Stimulated activated CD4-positive, alpha-beta T cell treated with anti-CD3 and anti-CD28 coated beads, Interleukin-12 subunit alpha, Interleukin-12 subunit beta, amount 100 ng/mL, for 24 hours (primary cell): Measurements from ENCODE around the gene ARPC1B.
"Not testable (repeated sequence)": the region's sequence is repeated elsewhere in the genome, so short reads cannot be mapped to it uniquely, and the experiment has no call there.

Experiments
- DNase-seq, 2 experiments: peaks; one replicate each; pipeline ENCODE4 v3.0.0-alpha.2; 2020; ENCODE audit warnings: low read depth in 2 of 2

ARPC1B gene

DNA sequence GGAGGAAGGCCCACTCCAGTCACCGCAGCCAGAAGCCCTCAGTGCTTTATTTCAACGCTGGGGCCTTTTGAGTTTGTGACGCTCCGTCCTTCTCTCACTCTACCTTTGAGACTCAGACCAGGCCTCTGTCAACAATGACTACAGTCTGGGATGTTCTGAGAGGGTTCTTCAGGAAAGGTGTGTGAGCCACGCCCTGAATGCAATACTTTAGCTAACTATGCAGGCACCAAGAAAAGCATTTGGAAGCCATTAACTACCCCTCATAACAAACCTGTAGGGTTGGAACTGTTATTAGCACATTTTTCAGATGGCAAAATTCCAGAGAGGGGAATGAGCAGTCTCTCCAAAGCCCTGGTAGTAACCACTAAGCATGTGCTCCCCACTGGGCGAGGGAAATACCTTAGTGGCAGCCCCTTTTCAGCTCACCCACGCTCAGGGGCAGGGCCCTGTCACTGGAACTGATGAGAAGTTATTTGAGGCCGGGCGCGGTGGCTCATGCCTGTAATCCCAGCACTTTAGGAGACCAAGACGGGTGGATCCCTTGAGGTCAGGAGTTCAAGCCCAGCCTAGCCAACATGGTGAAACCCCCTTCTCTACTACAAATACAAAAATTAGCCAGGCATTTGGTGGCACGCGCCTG lies 5.7 kb upstream of the ARPC1B start:
- DNase-seq = no peak

DNA sequence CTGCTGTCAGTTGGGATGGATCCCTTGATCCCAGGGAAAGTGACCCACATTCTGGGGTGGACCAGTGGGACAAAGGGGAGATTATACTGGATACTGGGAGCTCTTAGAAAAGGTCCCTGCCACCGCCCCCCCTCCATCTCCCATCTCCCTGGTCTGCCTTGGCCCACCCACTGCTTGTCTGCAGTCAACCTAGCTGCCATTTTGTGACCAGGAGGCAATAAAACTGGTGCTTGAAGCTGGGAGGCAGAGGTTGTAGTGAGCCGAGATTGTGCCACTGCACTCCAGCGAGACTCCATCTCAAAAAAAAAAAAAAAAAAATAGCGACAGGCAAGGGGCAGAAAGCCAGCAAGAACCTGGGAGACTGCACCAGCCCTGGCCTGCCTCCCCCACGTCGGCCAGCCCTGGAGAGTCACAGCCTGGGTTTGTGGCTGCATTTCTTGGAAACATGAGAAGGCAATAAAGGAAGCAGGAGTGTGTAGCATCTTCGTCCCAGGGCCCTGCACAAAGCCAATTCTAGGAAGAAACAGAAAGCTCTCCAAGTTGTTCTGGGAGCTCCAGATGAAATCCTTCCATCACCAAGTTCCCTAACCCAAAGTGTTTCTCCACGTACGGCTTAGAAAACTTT lies 4.7 kb upstream of the ARPC1B start:
- DNase-seq = no peak

DNA sequence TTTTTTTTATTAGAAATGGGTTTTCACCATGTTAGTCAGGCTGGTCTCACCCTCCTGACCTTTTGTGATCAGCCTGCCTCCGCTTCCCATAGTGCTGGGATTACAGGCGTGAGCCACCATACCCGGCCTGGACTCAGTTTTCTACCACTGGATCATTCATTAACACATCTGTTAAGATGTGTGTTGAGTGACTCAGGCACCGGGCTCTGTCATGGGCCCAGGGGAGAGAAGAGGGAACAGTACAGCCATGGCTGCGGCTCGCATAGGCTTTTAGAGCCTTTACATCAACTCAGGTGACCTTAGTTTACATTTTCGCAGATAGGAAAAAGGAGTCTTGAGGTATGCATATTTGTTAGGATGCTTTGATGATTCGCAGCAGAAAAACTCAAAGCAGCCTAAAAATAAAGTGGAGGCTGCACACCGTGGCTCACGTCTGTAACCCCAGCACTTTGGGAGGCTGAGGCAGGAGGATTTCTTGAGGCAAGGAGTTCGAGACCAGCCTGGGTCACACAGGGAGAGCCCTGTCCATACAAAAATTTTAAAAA lies 3.1 kb upstream of the ARPC1B start:
- DNase-seq = no peak

DNA sequence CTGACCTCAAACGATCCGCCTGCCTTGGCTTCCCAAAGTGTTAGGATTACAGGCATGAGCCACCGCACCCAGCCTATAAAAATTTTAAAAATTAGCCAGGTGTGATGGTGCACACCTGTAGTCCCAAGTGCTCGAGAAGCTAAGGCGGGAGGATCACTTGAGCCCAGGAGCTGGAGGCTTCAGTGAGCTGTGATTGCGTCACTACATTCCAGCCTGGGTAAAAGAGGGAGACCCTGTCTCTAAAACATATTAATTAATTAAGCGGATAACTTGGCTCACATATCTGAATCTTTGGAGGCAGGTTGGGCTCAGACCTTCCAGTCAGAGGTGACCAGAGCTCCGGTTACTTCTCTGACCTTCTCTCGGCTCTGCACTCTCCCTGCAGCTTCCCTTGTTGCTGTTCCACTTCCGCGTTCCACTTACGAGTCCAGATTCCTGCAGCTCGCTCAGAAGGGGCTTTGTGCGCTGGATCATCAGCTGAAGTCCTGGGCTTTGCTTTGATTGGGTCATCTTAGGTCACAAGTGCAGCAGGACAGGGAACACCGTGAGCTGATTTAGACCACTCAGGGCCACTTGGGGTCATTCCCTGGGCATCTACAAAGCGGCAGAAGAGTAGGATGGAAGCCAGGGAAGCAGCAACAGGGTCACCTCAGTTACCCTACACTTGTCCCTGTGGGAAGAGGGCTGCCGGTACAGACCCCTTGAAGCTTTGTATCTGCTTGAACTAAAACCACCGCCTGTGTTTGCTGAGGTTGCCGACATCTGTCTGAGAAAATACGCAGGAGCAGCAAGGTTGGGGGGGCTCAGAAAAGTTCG lies 2.0 kb upstream of the ARPC1B start:
- DNase-seq = no peak

DNA sequence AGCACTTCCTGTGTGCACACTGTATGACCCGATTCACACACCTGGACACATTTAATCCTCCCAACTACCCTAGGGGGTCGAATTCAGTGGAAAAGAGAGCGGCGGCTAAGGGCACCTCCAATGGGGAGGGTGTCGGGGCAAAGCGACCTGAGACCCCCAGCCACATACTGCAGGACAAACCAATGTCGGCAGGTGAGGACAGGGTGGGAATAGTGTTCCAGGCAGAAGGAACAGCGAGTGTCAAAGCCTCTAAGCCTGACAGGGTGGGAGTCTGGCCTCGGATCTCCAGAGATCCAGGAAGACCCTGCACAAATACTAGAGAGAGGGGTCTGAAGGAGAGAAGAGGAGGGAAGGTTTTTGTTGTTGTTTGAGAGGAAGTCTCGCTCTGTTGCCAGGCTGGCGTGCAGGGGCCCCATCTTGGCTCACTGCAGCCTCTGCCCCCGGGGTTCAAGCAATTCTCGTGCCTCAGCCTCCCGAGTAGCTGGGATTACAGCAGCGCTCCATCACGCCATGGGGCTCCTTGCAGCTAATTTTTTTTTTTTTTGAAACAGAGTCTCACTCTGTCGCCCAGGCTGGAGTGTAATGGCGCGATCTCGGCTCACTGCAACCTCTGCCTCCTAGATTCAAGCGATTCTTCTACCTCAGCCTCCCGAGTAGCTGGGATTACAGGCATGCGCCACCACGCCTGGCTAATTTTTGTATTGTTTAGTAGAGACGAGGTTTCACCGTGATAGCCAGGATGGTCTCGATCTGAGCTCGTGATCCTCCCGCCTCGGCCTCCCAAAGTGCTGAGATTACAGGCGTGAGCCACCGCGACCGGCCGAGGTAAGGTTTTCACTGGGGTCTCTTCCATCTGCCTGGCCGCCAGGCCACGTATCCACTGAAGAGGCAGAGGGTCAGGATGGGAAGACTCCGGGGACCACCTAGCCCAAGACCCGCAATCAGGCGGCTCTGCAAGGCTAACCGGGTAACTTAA lies 1.2 kb upstream of the ARPC1B start:
- DNase-seq = no peak

DNA sequence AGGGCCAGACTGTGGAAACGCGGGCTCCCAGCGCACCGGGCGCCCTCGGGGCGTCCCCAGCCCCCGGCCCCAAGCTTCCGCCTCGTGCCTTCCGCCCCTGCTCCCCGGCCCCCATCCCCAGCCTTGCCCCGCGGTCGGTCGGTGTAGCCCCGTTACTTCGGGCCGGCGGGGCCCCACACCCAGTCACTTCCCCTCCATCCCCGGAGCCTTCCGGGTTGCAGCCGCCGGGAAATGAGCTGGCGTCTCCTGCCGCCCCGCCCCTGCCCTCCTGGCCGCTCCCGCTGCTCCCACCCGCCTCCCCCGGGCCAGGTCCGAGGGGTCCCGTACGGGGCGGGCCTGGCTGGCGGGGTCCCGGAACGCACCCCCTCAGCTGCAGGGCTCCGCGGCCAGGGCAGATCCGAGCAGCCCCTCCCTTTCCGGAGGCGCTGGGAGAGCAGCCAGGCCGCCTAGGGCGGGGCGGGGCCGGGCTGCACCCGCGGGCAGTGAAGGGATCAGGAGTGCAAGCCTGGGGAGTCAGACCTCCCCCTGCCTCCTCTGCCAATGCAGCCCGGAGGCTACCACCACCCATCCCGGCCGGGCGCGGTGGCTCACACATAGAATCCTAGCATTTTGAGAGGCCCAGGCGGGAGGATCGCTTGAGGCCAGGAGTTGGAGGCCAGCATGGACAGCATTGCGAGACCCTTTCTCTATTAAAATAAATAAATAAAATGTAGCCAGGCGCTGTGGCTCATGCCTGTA lies 709 bp downstream of the ARPC1B start:
- peak; percentile 40 to 52 for DNase-seq

DNA sequence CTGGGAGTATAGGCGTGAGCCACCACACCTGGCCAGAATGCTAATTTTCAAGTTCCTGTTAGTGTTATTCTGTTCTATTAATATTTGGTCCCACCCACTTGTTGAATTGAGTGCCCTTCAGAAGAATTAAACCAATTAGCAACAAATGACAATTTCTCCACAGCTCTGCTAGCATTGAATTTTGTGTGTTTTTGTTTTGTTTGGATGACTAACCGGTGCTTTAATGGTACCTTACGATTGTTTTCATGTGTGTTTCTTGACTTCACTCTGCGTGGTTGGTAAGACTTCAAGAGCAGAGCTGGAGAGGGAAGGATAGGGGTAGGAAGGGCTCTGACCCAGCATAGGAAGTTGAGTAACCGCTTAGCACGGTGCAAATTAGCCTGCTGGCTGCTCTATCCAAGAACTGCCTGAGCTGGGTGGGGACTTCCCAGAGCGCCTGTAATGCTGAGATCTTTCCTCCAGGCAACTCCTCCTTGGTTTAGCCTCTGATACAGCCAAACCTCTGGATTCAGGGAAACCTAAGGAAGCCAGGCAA lies 4.6 kb downstream of the ARPC1B start:
- no peak for DNase-seq

DNA sequence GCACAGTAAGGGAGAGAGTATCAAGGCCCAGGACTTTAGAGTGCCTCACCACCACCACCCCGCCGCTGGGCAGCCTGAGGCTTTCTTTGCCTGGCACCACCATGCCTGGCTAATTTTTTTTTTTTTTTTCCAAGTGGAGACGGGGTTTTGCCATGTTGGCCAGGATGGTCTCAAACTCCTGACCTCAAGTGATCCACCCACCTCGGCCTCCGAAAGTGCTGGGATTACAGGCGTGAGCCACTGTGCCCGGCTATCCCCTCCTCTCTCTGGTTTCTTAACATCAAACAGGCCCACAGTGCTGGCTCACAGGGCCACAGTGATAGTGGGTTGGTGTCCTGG lies 5.1 kb downstream of the ARPC1B start:
- not testable (repeated sequence) for DNase-seq

DNA sequence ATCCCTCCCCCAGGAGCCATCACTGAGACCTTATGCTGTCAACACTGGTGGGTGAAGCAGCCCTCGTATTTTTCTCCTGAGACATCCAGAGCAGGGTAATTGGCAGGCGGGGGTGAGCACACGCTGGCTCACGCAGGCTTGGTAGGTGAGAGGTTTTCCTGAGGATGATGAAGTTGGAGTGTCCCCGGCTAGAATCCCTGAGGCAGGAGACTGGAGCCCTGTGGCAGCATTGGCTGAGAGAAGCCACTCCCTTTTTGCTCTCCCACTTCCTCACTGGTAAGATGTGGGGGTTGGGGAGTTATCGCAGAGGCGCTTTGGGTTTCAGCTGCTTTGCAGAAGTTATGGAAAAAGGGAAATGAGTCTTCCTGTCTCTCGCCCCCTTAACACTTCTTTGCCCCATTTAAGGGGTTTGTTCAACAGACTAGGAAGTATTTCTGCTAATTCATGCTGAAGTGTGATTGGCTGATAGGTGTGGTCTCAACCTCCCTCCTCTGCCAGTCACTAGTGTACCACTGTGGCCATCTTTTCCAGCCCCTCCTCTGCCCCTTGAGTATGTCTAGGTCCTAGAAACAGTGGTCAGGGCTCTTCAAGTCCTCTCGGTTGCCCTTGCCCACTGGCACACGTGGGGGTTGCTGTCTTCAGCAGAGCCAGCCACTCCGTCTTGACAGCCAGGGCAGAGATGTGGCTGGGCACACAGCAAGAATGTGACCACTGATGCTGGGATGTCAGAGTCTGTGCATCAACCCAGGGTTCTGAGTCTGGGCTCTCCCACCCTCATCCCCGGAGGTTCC lies 5.7 kb downstream of the ARPC1B start:
- DNase-seq = peak; percentile 27 to 44

DNA sequence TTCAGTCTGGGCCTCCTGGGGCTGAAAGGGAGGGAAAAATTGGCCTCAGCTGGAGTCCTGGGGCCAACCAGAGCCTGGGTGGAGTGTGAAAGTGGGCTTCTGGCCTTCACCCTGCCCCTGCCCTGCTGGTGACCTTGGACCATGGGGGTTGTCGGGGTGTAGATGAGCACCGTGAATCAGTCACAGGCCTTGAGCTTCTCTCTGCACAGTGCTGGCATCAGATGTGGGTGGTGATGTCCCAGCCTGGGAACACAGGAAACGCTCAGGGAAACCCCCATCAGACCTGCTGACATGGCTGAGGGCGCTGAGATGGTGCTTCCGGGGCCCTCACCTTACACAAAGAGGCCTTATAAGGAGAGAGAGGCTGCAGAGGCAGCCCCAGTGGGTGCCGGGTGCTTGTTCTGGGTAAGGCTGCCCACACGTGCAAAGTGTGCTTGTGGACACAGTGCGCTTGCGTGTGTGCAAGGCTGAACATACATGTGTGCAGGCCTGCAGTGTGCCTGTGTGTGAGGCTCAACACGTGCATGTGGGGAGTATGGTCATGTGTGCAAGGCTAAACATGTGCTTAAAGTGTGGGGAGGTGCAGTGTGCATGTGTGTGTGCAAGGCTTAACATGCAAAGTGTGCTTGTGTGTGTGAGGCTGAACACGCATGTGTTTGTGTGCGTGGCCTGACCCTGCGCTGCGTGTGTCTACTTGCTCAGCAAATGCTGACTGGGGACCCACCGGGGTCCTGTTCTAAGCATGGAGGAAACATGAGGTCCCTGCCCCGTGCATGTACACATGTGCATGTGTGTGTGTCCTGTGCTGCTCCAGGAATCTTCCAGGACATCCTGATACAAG lies 6.5 kb downstream of the ARPC1B start:
- peak; percentile 80 to 83 for DNase-seq

DNA sequence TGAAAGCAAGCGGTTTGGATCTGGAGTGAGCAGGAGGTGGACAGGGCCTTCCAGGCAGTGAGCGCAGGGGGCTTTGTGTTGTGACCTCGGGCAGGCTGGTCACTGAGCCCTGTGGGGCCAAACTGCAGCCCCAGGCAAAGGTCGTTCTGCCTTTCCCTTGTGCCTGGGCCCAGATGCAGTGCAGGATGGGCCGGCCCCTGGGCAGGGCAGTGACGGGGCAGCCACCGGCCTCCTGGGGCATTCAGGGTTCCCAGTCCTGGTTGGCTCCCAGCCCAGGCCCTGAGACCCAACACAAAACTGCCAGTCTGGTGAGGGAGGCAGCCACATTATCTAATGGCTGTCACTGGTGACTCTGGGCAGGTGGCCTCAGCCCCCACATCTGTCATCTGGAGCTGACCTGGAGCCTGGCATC lies 7.1 kb downstream of the ARPC1B start:
- DNase-seq = no peak

DNA sequence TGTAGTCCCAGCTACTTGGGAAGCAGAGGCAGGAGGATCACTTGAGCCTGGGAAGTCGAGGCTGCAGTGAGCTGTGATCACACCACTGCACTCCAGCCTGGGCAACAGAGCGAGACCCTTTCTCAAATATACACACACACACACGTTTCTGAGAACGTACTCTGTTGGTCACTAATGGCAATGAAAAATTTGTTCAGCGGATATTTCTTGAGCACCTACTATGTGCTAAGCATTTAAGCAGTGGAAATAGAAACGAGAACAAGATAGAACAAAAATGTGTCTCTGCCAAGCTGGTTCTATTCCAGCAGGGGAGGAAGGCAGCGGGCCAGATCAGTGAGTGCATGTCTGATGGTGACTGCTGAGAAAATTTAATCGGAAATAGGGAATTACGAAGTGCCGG lies 8.7 kb downstream of the ARPC1B start:
- no peak for DNase-seq

DNA sequence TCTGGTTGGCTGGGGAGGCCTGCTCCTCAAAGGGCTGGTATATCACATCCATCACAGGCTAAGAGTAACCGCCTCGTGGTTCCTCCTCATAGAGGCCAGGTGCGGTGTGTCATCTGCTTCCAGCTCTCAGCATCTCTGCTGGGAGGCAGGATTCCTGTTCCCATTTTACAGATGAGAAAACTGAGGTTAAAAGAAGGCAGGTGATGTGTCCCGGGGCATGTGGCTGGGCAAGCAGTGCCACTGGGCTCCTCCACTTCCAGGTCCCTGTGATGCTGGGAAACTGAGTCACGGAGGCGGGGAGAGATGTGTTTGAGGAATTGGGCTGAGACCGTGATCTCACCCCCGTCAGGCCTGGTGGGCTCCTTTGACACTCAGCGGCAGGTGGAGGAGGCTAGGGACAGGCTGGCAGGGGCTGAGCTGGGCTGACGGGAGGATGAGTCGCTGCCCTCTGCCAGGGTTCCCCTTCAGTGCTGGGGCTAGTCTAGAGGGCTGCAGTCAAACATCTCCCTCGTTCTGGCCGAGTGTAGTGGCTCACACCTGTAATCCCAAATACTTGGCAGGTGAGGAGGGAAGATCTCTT lies 9.4 kb downstream of the ARPC1B start:
- no peak for DNase-seq

DNA sequence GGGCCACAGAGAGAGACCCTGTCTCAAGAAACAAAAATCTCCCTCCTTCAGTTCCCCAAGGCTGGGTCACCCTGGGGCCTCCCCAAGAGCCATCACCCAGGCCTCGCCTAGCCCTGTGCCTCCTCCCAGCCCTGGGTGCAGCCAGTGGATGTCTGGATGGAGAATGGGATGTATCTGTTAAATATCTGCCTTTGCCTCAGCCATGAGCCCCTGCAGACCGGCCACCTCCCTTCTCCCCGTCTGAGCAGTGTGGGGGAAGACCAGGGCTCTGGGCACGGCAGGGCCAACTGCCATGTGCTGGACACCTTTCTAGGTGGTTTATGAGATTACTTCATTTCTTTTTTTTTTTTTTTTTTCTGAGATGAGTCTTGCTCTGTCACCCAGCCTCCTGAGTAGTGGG lies 10.0 kb downstream of the ARPC1B start:
- no peak for DNase-seq

DNA sequence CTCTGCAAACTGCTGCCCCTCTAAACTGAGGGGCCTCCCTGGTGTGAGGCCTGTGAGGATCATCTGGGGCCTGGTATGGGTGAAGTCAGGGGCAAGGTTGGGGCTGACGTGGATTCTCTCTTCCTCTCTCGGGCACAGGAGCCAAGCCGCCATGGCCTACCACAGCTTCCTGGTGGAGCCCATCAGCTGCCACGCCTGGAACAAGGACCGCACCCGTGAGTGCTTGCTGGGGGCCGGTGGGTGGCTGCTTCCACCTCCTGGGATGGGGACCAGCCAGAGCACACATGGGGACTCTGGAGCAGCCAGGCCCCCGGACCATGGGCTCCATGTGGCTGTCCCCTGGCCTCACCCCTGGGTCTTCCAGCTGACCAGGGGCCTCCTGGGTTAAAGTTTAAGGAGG lies 11.0 kb downstream of the ARPC1B start:
- no peak for DNase-seq

DNA sequence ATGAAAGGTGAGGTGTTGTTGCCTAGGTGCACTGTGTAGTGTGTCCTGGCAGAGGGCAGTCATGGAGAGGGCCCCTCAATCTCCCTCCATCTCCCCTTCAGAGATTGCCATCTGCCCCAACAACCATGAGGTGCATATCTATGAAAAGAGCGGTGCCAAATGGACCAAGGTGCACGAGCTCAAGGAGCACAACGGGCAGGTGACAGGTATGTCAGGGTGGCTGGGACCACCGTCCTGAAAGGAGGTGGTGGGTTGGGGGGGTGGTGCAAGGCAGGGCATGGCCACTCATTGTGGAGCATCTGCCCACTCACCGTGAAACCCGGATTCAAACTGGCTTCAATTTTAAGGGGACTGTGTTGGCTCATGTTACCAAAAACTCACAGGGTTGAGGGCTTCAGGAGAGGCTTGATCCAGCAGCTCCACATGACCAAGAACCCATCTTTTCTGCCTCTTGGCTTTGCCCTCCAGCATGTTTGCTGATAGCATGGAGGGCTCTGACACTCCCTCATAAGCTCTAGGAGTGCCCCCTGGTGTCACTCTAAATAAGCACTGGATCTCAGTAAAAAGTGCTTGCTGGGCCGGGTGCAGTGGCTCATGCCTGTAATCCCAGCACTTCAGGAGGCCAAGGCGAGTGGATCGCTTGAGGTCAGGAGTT lies 12.2 kb downstream of the ARPC1B start:
- DNase-seq = no peak

DNA sequence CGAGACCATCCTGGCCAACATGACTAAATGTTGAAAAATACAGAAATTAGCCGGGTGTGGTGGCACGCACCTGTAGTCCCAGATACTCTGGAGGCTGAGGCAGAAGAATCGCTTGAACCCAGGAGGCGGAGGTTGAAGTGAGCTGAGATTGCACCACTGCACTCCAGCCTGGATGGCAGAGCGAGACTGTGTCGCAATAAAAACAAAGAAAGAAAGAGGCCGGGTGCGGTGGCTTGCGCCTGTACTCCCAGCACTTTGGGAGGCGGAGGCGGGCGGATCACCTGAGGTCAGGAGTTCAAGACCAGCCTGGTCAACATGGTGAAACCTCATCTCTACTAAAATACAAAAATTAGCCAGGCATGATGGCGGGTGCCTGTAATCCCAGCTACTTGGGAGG lies 12.7 kb downstream of the ARPC1B start:
- not testable (repeated sequence) for DNase-seq

DNA sequence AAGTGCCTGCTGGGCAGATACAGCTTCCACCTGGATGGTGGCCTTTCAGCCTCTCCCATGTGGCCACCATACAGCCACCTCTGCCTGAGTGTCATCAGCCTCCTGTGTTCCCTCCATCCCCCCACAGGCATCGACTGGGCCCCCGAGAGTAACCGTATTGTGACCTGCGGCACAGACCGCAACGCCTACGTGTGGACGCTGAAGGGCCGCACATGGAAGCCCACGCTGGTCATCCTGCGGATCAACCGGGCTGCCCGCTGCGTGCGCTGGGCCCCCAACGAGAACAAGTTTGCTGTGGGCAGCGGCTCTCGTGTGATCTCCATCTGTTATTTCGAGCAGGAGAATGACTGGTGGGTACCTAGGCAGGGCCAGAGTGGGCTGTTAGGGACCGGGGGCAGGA lies 13.4 kb downstream of the ARPC1B start:
- DNase-seq = no peak
